GM23338 (cell line): ENCODE data around the gene CUX1. TPM values are rescaled to one million over a fixed set of nuclear protein-coding genes. Genes with fewer than 3 reads are reported as not detected.

Source experiments
- ATAC-seq: fragments of 200-7000 bp; cut with Tn5 transposase; 3 replicates; pipeline ENCODE4 v1.9.1; 2020
- DNase-seq: peaks from one replicate; pipeline ENCODE4 v3.0.0-alpha.2; 2015; ENCODE audit warnings: low spot score
- H2AFZ ChIP-seq: fragments of 200-600 bp; sonication (generic); 2 replicates; pipeline ENCODE4 v1.8.0; 2016; ENCODE audit warnings: antibody characterized with exemption, mild to moderate bottlenecking, moderate library complexity
- H3F3A ChIP-seq: fragments of 200-600 bp; sonication (generic); replicated peaks from 2 replicates; pipeline ENCODE4 v1.8.0; 2017; ENCODE audit warnings: antibody characterized with exemption, mixed run types, low read depth
- H3K27ac ChIP-seq: fragments of 200-600 bp; sonication (generic); 2 replicates; pipeline ENCODE4 v1.6.1; 2016; ENCODE audit warnings: low read depth
- H3K27me3 ChIP-seq: fragments of 200-600 bp; sonication (generic); 2 replicates; pipeline ENCODE4 v1.8.0; 2016; ENCODE audit warnings: mild to moderate bottlenecking, mixed run types, moderate library complexity; ENCODE audit not compliant: insufficient read depth
- H3K36me3 ChIP-seq: fragments of 200-600 bp; sonication (generic); 2 replicates; pipeline ENCODE4 v1.8.0; 2016; ENCODE audit warnings: mild to moderate bottlenecking; ENCODE audit not compliant: insufficient read depth
- H3K4me1 ChIP-seq: fragments of 200-600 bp; sonication (generic); 2 replicates; pipeline ENCODE4 v1.8.0; 2016; ENCODE audit warnings: mild to moderate bottlenecking, moderate library complexity; ENCODE audit not compliant: insufficient read depth
- H3K4me2 ChIP-seq: fragments of 200-600 bp; sonication (generic); 2 replicates; pipeline ENCODE4 v1.7.1; 2017; ENCODE audit warnings: mixed run types
- H3K4me3 ChIP-seq: fragments of 200-600 bp; sonication (generic); 2 replicates; pipeline ENCODE4 v1.6.1; 2016; ENCODE audit warnings: mixed run types
- H3K79me2 ChIP-seq: fragments of 200-600 bp; sonication (generic); replicated peaks from 2 replicates; pipeline ENCODE4 v1.8.0; 2017; ENCODE audit warnings: mild to moderate bottlenecking; ENCODE audit not compliant: insufficient read depth
- H3K9me2 ChIP-seq: fragments of 200-600 bp; sonication (generic); 2 replicates; pipeline ENCODE4 v1.8.0; 2017; ENCODE audit not compliant: insufficient read depth
- H4K20me1 ChIP-seq: fragments of 200-600 bp; sonication (generic); replicated peaks from 2 replicates; pipeline ENCODE4 v1.8.0; 2017; ENCODE audit warnings: mild to moderate bottlenecking; ENCODE audit not compliant: insufficient read depth
- H3K27ac Mint-ChIP-seq: 2 replicates; pipeline ENCODE4 v1.8.0; 2020; ENCODE audit warnings: inconsistent platforms, mild to moderate bottlenecking, moderate library complexity, mixed read lengths
- H3K27me3 Mint-ChIP-seq: 3 replicates; pipeline ENCODE4 v1.8.0; 2022; ENCODE audit warnings: low read depth, mild to moderate bottlenecking, moderate library complexity, mixed read lengths, inconsistent platforms; ENCODE audit not compliant: insufficient read depth, poor library complexity
- H3K36me3 Mint-ChIP-seq: 3 replicates; pipeline ENCODE4 v1.8.0; 2021; ENCODE audit warnings: low read depth, mild to moderate bottlenecking, inconsistent platforms, moderate library complexity, mixed read lengths
- H3K4me1 Mint-ChIP-seq: 3 replicates; pipeline ENCODE4 v1.8.0; 2020; ENCODE audit warnings: mild to moderate bottlenecking, inconsistent platforms, mixed read lengths
- H3K4me3 Mint-ChIP-seq: 3 replicates; pipeline ENCODE4 v1.8.0; 2021; ENCODE audit warnings: moderate library complexity, mild to moderate bottlenecking, inconsistent platforms, mixed read lengths
- H3K9me3 Mint-ChIP-seq: 3 replicates; pipeline ENCODE4 v1.8.0; 2020; ENCODE audit warnings: moderate library complexity, mild to moderate bottlenecking, inconsistent platforms, mixed read lengths
- CREB1 ChIP-seq: fragments of 250-450 bp; sonication (Bioruptor Pico); IDR thresholded peaks from 2 replicates; pipeline ENCODE4 v1.5.0; 2020; ENCODE audit warnings: low read depth, mild to moderate bottlenecking, moderate library complexity
- JUNB ChIP-seq: IDR thresholded peaks from one replicate; pipeline ENCODE4 v1.6.1; 2016; ENCODE audit warnings: antibody characterized with exemption; ENCODE audit not compliant: unreplicated experiment
- NANOG ChIP-seq: IDR thresholded peaks from 2 replicates; pipeline ENCODE4 v1.6.1; 2016; ENCODE audit warnings: antibody characterized with exemption, borderline replicate concordance
- POLR2AphosphoS5 ChIP-seq: IDR thresholded peaks from 2 replicates; pipeline ENCODE4 v1.6.1; 2016; ENCODE audit warnings: antibody characterized with exemption, low read depth
- STAT1 ChIP-seq: IDR thresholded peaks from one replicate; pipeline ENCODE4 v1.6.1; 2016; ENCODE audit warnings: antibody characterized with exemption; ENCODE audit not compliant: unreplicated experiment
- polyA plus RNA-seq: library from polyadenylated mRNA; unstranded; fragments of >200 nt; fragmentation: Nextera tagmentation; extraction: Ambion mirVana; gene quantifications from 2 replicates; pipeline ENCODE4 v1.2.1, GENCODE V29; 2016
- total RNA-seq: library from RNA; depleted of rRNA; stranded (reverse); fragments of >200 nt; shearing (Covaris generic); gene quantifications from 2 replicates; pipeline ENCODE4 v1.2.3, GENCODE V29; 2014
- TF ChIP-seq, protein P1 (sequence below): IDR thresholded peaks from one replicate; pipeline ENCODE4 v1.6.1; 2018; ENCODE audit warnings: antibody characterized with exemption; ENCODE audit not compliant: unreplicated experiment
- TF ChIP-seq, protein P2 (sequence below): fragments of 250-450 bp; sonication (Bioruptor Pico); IDR thresholded peaks from 2 replicates; pipeline ENCODE4 v1.5.0; 2020; ENCODE audit warnings: mild to moderate bottlenecking, moderate library complexity
- TF ChIP-seq, protein P3 (sequence below), 2 experiments: fragments of 200-600 bp in 1 of 2; sonication (generic) in 1 of 2; conservative IDR thresholded peaks; 2 replicates each; pipeline versions ENCODE4 v1.5.1 to v1.6.1; 2016 to 2017; ENCODE audit warnings: antibody characterized with exemption in 2 of 2, low read depth in 2 of 2, mild to moderate bottlenecking in 2 of 2, moderate library complexity in 1 of 2
- TF ChIP-seq, protein P4 (sequence below): IDR thresholded peaks from 2 replicates; pipeline ENCODE4 v1.6.1; 2016; ENCODE audit warnings: antibody characterized with exemption

Gene CUX1
- total and polyA plus RNA-seq, 2 experiments from 2014 or later: 49.9 to 64.0 TPM

DNA sequence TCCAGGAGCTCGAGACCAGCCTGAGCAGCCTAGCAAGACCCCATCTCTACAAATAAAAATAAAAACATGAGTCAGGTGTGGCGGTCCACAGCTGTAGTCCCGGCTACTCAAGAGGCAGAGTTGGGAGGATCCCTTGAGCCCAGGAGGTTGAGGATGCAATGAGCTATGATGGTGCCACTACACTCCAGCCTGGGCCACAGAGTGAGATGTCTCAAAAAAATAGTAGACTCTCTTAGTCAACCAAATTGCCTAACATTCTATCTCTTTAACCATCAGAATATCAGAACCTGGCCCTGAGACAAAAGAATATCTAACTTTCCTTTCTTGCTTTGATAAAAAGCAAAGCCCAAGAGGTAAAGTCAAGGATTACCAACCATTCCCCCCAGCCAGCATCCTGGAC is 35.0 kb upstream of the CUX1 start (continued):
- TF ChIP-seq NANOG: no peak
- TF ChIP-seq, protein P1, sequence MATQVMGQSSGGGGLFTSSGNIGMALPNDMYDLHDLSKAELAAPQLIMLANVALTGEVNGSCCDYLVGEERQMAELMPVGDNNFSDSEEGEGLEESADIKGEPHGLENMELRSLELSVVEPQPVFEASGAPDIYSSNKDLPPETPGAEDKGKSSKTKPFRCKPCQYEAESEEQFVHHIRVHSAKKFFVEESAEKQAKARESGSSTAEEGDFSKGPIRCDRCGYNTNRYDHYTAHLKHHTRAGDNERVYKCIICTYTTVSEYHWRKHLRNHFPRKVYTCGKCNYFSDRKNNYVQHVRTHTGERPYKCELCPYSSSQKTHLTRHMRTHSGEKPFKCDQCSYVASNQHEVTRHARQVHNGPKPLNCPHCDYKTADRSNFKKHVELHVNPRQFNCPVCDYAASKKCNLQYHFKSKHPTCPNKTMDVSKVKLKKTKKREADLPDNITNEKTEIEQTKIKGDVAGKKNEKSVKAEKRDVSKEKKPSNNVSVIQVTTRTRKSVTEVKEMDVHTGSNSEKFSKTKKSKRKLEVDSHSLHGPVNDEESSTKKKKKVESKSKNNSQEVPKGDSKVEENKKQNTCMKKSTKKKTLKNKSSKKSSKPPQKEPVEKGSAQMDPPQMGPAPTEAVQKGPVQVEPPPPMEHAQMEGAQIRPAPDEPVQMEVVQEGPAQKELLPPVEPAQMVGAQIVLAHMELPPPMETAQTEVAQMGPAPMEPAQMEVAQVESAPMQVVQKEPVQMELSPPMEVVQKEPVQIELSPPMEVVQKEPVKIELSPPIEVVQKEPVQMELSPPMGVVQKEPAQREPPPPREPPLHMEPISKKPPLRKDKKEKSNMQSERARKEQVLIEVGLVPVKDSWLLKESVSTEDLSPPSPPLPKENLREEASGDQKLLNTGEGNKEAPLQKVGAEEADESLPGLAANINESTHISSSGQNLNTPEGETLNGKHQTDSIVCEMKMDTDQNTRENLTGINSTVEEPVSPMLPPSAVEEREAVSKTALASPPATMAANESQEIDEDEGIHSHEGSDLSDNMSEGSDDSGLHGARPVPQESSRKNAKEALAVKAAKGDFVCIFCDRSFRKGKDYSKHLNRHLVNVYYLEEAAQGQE: no peak

DNA sequence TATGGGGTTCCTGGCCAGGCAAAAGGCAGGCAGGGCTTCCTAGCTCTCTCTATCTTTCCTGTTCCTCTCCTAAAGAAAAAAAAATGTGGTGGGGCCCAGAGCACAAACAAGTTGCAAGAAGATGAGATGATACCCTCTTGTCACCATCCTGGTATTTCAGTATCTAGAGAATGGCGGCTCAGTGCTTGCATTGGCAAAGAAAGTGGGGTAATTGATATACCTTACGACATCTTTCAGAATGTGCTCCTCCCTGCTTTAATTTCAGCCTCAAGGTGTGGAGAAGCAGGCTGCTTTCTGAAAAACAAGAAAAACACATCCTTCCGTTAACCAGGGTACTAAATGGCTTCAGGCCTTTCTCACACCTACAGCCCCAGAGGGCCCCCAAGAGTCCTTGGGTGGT is 34.5 kb upstream of the CUX1 start:
- H3K4me3 ChIP-seq: no peak overlapping the region
- Mint-ChIP-seq H3K9me3 (0 out of 3 replicates have a peak, but pooled peaks cover under 1% of the 10 kb centered on the region), H3K27me3 (peaks cover 3% of the 10 kb centered on the region), H3K4me3 (no peak overlapping the region), H3K4me1 (no peaks in the 10 kb centered on the region), H3K27ac (no peak overlapping the region), H3K36me3 (no peaks in the 10 kb centered on the region)
- H3K4me1 ChIP-seq: no peaks in the 10 kb centered on the region
- no peaks in the 10 kb centered on the region for H4K20me1 ChIP-seq
- DNase-seq (no peak), ATAC-seq (no peak)
- no peak overlapping the region for H3K4me2 ChIP-seq
- H3K36me3 ChIP-seq: no peaks in the 10 kb centered on the region
- no peak overlapping the region for H3K27ac ChIP-seq
- H2AFZ ChIP-seq: no peak overlapping the region; the same call in 1 of the 2 replicates
- H3K27me3 ChIP-seq: no peaks in the 10 kb centered on the region
- H3K79me2 ChIP-seq: no peaks in the 10 kb centered on the region
- H3F3A ChIP-seq: no peaks in the 10 kb centered on the region
- no peaks in the 10 kb centered on the region for H3K9me2 ChIP-seq
- TF ChIP-seq, protein P2, sequence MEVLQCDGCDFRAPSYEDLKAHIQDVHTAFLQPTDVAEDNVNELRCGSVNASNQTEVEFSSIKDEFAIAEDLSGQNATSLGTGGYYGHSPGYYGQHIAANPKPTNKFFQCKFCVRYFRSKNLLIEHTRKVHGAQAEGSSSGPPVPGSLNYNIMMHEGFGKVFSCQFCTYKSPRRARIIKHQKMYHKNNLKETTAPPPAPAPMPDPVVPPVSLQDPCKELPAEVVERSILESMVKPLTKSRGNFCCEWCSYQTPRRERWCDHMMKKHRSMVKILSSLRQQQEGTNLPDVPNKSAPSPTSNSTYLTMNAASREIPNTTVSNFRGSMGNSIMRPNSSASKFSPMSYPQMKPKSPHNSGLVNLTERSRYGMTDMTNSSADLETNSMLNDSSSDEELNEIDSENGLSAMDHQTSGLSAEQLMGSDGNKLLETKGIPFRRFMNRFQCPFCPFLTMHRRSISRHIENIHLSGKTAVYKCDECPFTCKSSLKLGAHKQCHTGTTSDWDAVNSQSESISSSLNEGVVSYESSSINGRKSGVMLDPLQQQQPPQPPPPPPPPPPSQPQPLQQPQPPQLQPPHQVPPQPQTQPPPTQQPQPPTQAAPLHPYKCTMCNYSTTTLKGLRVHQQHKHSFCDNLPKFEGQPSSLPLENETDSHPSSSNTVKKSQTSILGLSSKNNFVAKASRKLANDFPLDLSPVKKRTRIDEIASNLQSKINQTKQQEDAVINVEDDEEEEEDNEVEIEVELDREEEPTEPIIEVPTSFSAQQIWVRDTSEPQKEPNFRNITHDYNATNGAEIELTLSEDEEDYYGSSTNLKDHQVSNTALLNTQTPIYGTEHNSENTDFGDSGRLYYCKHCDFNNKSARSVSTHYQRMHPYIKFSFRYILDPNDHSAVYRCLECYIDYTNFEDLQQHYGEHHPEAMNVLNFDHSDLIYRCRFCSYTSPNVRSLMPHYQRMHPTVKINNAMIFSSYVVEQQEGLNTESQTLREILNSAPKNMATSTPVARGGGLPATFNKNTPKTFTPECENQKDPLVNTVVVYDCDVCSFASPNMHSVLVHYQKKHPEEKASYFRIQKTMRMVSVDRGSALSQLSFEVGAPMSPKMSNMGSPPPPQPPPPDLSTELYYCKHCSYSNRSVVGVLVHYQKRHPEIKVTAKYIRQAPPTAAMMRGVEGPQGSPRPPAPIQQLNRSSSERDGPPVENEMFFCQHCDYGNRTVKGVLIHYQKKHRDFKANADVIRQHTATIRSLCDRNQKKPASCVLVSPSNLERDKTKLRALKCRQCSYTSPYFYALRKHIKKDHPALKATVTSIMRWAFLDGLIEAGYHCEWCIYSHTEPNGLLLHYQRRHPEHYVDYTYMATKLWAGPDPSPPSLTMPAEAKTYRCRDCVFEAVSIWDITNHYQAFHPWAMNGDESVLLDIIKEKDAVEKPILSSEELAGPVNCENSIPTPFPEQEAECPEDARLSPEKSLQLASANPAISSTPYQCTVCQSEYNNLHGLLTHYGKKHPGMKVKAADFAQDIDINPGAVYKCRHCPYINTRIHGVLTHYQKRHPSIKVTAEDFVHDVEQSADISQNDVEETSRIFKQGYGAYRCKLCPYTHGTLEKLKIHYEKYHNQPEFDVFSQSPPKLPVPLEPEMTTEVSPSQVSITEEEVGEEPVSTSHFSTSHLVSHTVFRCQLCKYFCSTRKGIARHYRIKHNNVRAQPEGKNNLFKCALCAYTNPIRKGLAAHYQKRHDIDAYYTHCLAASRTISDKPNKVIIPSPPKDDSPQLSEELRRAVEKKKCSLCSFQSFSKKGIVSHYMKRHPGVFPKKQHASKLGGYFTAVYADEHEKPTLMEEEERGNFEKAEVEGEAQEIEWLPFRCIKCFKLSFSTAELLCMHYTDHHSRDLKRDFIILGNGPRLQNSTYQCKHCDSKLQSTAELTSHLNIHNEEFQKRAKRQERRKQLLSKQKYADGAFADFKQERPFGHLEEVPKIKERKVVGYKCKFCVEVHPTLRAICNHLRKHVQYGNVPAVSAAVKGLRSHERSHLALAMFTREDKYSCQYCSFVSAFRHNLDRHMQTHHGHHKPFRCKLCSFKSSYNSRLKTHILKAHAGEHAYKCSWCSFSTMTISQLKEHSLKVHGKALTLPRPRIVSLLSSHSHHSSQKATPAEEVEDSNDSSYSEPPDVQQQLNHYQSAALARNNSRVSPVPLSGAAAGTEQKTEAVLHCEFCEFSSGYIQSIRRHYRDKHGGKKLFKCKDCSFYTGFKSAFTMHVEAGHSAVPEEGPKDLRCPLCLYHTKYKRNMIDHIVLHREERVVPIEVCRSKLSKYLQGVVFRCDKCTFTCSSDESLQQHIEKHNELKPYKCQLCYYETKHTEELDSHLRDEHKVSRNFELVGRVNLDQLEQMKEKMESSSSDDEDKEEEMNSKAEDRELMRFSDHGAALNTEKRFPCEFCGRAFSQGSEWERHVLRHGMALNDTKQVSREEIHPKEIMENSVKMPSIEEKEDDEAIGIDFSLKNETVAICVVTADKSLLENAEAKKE (CRISPR knock-in tag): no peak
- no peak for TF ChIP-seq JUNB
- TF ChIP-seq, protein P3, sequence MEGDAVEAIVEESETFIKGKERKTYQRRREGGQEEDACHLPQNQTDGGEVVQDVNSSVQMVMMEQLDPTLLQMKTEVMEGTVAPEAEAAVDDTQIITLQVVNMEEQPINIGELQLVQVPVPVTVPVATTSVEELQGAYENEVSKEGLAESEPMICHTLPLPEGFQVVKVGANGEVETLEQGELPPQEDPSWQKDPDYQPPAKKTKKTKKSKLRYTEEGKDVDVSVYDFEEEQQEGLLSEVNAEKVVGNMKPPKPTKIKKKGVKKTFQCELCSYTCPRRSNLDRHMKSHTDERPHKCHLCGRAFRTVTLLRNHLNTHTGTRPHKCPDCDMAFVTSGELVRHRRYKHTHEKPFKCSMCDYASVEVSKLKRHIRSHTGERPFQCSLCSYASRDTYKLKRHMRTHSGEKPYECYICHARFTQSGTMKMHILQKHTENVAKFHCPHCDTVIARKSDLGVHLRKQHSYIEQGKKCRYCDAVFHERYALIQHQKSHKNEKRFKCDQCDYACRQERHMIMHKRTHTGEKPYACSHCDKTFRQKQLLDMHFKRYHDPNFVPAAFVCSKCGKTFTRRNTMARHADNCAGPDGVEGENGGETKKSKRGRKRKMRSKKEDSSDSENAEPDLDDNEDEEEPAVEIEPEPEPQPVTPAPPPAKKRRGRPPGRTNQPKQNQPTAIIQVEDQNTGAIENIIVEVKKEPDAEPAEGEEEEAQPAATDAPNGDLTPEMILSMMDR (conservative IDR thresholded peaks at IDR 0.05; ENCODE audit: low read depth in 2 of 2): no peak
- TF ChIP-seq, protein P4, sequence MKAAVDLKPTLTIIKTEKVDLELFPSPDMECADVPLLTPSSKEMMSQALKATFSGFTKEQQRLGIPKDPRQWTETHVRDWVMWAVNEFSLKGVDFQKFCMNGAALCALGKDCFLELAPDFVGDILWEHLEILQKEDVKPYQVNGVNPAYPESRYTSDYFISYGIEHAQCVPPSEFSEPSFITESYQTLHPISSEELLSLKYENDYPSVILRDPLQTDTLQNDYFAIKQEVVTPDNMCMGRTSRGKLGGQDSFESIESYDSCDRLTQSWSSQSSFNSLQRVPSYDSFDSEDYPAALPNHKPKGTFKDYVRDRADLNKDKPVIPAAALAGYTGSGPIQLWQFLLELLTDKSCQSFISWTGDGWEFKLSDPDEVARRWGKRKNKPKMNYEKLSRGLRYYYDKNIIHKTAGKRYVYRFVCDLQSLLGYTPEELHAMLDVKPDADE: no peak
- TF ChIP-seq POLR2AphosphoS5: no peak
- no peak for TF ChIP-seq STAT1
- TF ChIP-seq, protein P1: no peak
- TF ChIP-seq CREB1: no peak
